ENCODE results near the gene VDAC1. TPM values are rescaled to one million over a fixed set of nuclear protein-coding genes. Genes with fewer than 3 reads are reported as not detected.

Gene VDAC1
- total RNA-seq, 1 donor from 2014 or later, result 165 TPM

DNA sequence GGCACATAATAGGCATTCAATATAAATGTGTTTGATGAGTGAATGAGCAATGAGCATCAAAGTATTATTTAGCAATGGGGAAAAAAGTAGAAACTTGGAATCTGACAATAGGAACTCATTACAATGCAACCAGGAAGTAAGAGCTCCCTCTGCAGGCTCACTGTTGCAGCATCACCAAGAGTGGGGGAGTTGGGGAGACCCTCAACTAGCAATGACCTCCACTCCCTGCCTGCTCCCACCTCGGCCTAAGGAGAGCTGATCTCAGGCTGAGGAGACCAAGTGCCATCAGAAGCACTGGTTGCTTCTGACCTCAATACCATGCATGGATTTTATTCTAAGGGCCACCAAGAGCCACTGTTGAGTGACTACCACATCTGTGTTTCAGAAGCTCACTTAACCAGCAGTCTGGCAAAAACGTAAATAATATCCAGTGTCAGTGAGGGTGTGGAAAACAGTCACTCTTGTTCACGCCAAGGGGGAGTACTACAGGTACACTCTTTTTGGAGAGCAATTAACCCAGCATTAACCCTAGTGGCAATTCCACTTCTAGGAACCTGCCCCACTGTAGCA is 8.0 kb downstream of the VDAC1 start:
- H3K36me3 Mint-ChIP-seq (ENCODE audit: low read depth, unreplicated experiment), result peaks cover under 1% of the 10 kb centered on the region
- H3K27ac Mint-ChIP-seq (ENCODE audit: unreplicated experiment), result peak overlapping the region; percentile 70
- DNase-seq (ENCODE audit: low spot score), result peak; percentile 41
- H3K4me3 Mint-ChIP-seq (ENCODE audit: unreplicated experiment), result no peak overlapping the region
- peaks cover 4% of the 10 kb centered on the region for H3K27me3 Mint-ChIP-seq (ENCODE audit: unreplicated experiment)
- H3K4me1 Mint-ChIP-seq (ENCODE audit: unreplicated experiment), result peaks cover 41% of the 10 kb centered on the region
- no peaks in the 10 kb centered on the region for H3K9me3 Mint-ChIP-seq (ENCODE audit: unreplicated experiment)
- TF ChIP-seq, protein P1, sequence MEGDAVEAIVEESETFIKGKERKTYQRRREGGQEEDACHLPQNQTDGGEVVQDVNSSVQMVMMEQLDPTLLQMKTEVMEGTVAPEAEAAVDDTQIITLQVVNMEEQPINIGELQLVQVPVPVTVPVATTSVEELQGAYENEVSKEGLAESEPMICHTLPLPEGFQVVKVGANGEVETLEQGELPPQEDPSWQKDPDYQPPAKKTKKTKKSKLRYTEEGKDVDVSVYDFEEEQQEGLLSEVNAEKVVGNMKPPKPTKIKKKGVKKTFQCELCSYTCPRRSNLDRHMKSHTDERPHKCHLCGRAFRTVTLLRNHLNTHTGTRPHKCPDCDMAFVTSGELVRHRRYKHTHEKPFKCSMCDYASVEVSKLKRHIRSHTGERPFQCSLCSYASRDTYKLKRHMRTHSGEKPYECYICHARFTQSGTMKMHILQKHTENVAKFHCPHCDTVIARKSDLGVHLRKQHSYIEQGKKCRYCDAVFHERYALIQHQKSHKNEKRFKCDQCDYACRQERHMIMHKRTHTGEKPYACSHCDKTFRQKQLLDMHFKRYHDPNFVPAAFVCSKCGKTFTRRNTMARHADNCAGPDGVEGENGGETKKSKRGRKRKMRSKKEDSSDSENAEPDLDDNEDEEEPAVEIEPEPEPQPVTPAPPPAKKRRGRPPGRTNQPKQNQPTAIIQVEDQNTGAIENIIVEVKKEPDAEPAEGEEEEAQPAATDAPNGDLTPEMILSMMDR (IDR thresholded peaks at IDR 0.05; ENCODE audit: unreplicated experiment), result peak; percentile 39

DNA sequence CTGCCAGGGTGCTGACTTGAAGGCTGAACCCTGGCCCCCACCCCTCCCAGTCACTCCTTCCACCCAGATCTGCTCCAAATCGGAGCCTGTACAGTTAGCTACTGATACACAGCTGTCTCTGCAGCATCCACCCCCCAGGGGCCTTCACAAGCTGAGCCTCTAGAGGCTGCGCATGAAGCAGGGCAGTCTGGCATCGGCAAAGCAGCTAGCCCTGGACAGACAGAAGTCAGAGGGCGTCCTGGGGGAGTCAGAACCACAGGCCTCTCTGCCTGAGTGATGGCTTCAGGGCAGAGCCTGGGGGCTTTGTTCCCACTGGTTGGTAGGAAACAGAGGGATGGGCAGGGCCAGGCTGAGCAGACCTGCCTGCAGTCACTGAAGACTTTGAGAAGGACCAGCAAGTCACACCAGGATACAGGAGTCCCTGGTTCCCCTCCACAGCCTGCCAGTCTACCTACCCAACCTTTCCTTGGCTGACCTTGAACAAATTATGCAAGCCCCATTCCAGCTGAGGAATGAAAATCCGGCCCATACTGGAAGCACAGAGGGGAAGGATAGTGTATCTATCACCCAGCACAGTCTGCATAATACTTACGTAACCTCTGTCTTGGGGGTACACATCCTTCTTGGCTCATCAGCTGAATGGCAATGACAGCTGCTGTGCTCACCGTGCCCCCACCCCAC is 8.8 kb downstream of the VDAC1 start:
- peaks cover 4% of the 10 kb centered on the region for H3K27me3 Mint-ChIP-seq (ENCODE audit: unreplicated experiment)
- no peak for DNase-seq (ENCODE audit: low spot score)
- peak overlapping the region; percentile 3 for H3K27ac Mint-ChIP-seq (ENCODE audit: unreplicated experiment)
- H3K4me3 Mint-ChIP-seq (ENCODE audit: unreplicated experiment), result no peak overlapping the region
- TF ChIP-seq, protein P1 (IDR thresholded peaks at IDR 0.05; ENCODE audit: unreplicated experiment), result no peak
- no peaks in the 10 kb centered on the region for H3K9me3 Mint-ChIP-seq (ENCODE audit: unreplicated experiment)
- H3K4me1 Mint-ChIP-seq (ENCODE audit: unreplicated experiment), result peaks cover 45% of the 10 kb centered on the region
- H3K36me3 Mint-ChIP-seq (ENCODE audit: low read depth, unreplicated experiment), result peaks cover under 1% of the 10 kb centered on the region

DNA sequence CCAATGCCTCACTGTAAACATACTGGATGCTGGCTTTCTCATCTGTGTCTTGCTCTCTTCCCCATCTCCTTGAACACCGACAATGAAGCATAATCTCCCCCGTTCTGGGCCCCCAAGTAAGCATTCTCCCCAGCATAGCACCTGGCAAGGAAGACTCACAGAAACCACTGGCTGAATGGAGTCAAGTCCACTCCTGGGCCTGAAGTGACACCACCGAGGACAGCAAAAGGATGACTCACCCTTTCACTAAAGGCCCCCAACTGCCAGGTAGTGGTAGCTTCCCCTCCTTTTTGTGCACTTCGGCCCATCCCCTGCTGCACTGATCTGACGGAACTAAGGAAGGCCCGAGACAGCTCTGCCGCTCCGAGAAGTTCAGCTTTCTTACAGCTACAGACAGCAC is 9.4 kb downstream of the VDAC1 start:
- no peak overlapping the region for H3K27ac Mint-ChIP-seq (ENCODE audit: unreplicated experiment)
- DNase-seq (ENCODE audit: low spot score), result no peak
- H3K9me3 Mint-ChIP-seq (ENCODE audit: unreplicated experiment), result no peaks in the 10 kb centered on the region
- H3K4me3 Mint-ChIP-seq (ENCODE audit: unreplicated experiment), result no peak overlapping the region
- H3K4me1 Mint-ChIP-seq (ENCODE audit: unreplicated experiment), result peaks cover 48% of the 10 kb centered on the region
- peaks cover 4% of the 10 kb centered on the region for H3K27me3 Mint-ChIP-seq (ENCODE audit: unreplicated experiment)
- TF ChIP-seq, protein P1 (IDR thresholded peaks at IDR 0.05; ENCODE audit: unreplicated experiment), result no peak
- peaks cover 6% of the 10 kb centered on the region for H3K36me3 Mint-ChIP-seq (ENCODE audit: low read depth, unreplicated experiment)

DNA sequence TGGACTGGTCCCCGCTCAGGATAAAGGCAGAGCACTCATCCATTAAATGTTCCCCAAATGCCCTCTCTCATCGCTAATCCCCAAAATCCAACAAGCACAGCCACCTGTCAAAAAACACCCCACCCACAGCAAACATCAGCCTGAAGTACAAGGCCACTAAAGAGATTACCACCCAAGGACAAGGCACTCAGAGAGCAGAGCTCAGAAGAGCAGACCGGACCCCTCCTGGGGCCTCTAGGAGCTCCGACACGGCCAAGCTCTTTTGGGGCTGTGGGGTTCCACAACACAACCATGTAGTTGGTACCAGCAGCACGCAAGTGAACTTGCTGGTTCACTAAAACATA is 9.8 kb downstream of the VDAC1 start:
- Mint-ChIP-seq H3K4me1 (ENCODE audit: unreplicated experiment) (peaks cover 50% of the 10 kb centered on the region), H3K27me3 (ENCODE audit: unreplicated experiment) (peaks cover 4% of the 10 kb centered on the region), H3K27ac (ENCODE audit: unreplicated experiment) (peak overlapping the region; percentile 75), H3K36me3 (ENCODE audit: low read depth, unreplicated experiment) (peaks cover 10% of the 10 kb centered on the region), H3K9me3 (ENCODE audit: unreplicated experiment) (no peaks in the 10 kb centered on the region), H3K4me3 (ENCODE audit: unreplicated experiment) (no peak overlapping the region)
- DNase-seq (ENCODE audit: low spot score), result no peak
- TF ChIP-seq, protein P1 (IDR thresholded peaks at IDR 0.05; ENCODE audit: unreplicated experiment), result no peak

DNA sequence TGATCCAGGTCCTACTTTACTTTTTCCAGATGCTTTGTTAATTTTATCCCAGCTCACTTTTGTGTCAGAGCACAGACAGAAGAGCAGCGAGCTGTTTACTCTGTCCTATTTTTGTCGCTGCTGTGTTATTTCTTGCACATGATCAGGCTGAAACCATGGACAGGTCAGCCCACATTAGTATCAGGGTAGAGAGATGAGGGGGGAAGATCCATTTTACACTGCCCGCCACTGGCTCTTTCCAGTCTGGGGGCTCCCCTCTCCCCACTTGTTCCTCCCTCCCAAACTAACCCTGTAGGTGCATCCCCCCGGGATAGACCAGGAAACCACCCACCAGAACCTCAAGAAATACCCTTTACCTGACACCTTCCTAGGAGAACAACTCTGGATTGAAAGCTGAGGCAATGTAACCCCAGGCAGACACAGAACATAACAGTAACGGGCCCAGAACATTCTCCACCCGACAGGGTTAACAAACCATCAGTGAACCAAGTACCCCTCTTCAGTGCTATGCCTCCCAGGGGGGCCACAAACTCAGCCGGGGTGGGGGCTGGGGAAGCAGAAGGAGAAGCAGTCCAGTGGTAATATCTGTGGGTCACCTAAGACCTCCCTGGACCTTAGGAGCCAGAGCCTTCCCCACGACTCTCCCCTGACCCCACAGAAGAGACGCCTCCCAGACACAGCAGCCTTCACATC is 10.3 kb downstream of the VDAC1 start:
- DNase-seq (ENCODE audit: low spot score), result no peak
- Mint-ChIP-seq H3K9me3 (ENCODE audit: unreplicated experiment) (no peaks in the 10 kb centered on the region), H3K27me3 (ENCODE audit: unreplicated experiment) (peaks cover 4% of the 10 kb centered on the region), H3K4me1 (ENCODE audit: unreplicated experiment) (peaks cover 45% of the 10 kb centered on the region), H3K4me3 (ENCODE audit: unreplicated experiment) (no peak overlapping the region), H3K36me3 (ENCODE audit: low read depth, unreplicated experiment) (peaks cover 12% of the 10 kb centered on the region), H3K27ac (ENCODE audit: unreplicated experiment) (peak overlapping the region; percentile 75)
- TF ChIP-seq, protein P1 (IDR thresholded peaks at IDR 0.05; ENCODE audit: unreplicated experiment), result no peak
